Measurements from ENCODE around the gene PEX13.
"Not testable (repeated sequence)": the region's sequence is repeated elsewhere in the genome, so short reads cannot be mapped to it uniquely, and the experiment has no call there.

The PEX13 gene

DNA sequence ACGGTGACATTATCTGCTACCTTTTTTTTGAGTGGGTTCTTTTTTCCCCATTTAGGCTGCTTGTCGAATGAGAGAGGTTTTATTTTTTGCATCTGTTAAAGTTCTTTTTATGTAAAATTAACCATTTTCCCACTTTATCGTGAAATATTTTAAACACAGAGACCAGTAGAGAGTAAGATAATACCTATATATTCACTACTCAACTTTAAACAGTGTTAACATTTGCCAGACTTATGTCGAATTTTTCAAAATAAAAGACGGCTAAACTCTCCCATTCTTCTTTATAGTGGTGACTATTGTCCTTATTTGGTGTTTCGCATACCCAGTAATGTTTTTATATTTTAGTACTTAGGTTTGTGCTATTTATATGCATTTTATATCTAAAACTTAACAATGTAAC, 1.3 kb downstream of the PEX13 start:
- no peak for DNase-seq
- TF ChIP-seq, protein P1, sequence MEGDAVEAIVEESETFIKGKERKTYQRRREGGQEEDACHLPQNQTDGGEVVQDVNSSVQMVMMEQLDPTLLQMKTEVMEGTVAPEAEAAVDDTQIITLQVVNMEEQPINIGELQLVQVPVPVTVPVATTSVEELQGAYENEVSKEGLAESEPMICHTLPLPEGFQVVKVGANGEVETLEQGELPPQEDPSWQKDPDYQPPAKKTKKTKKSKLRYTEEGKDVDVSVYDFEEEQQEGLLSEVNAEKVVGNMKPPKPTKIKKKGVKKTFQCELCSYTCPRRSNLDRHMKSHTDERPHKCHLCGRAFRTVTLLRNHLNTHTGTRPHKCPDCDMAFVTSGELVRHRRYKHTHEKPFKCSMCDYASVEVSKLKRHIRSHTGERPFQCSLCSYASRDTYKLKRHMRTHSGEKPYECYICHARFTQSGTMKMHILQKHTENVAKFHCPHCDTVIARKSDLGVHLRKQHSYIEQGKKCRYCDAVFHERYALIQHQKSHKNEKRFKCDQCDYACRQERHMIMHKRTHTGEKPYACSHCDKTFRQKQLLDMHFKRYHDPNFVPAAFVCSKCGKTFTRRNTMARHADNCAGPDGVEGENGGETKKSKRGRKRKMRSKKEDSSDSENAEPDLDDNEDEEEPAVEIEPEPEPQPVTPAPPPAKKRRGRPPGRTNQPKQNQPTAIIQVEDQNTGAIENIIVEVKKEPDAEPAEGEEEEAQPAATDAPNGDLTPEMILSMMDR (IDR thresholded peaks at IDR 0.05; ENCODE audit: low read depth, low read length) = no peak
- Histone ChIP-seq H3K9me3 (ENCODE audit: severe bottlenecking) (no peaks in the 10 kb centered on the region), H3K27ac (peak overlapping the region; percentile 93), H3K36me3 (peaks cover 33% of the 10 kb centered on the region), H3K27me3 (ENCODE audit: insufficient read depth, low read depth, severe bottlenecking) (no peaks in the 10 kb centered on the region), H3K4me3 (ENCODE audit: low read depth, low read length) (peak overlapping the region; percentile 96)

DNA sequence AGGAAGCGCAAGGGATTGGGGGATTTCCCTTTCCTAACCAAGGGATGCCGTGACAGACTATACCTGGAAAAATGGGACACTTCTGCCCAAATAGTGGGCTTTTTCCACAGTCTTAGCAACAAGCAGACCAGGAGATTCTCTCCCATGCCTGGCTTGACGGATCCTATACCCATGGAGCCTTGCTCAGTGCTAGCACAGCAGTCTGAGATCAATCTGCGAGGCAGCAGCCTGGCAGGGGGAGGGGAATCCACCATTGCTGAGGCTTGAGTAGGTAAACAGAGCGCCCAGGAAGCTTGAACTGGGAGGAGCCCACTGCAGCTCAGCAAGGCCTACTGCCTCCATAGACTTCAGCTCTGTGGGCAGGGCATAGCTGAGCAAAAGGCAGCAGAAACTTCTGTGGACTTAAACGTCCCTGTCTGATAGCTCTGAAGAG, 3.7 kb downstream of the PEX13 start:
- Histone ChIP-seq H3K4me3 (ENCODE audit: low read depth, low read length) (no peak overlapping the region), H3K9me3 (ENCODE audit: severe bottlenecking) (no peaks in the 10 kb centered on the region), H3K36me3 (peaks cover 48% of the 10 kb centered on the region), H3K27ac (no peak overlapping the region), H3K27me3 (ENCODE audit: insufficient read depth, low read depth, severe bottlenecking) (no peaks in the 10 kb centered on the region)
- no peak for DNase-seq
- TF ChIP-seq, protein P1 (IDR thresholded peaks at IDR 0.05; ENCODE audit: low read depth, low read length) = no peak

DNA sequence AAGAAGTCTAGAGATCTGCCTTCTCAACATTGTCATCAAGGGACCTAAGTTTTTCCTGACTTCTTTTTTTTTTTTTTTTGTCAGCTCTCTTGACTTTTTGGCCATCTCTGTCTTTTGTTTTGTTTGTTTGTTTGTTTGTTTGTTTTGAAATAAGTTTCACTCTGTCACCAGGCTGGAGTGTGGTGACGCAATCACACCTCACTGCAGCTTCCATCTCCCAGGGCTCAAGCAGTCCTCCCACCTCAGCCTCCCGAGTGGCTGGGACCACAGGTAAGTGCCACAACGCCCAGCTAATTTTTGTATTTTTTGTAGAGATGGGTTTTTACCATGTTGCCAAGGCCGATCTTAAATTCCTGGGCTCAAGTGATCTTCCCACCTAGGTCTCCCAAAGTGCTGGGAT, 6.2 kb downstream of the PEX13 start:
- TF ChIP-seq, protein P1 (IDR thresholded peaks at IDR 0.05; ENCODE audit: low read depth, low read length) = no peak
- no peak overlapping the region for H3K4me3 ChIP-seq (ENCODE audit: low read depth, low read length)
- no peaks in the 10 kb centered on the region for H3K27me3 ChIP-seq (ENCODE audit: insufficient read depth, low read depth, severe bottlenecking)
- no peak for DNase-seq
- H3K36me3 ChIP-seq = peaks cover 44% of the 10 kb centered on the region
- H3K27ac ChIP-seq = no peak overlapping the region
- no peaks in the 10 kb centered on the region for H3K9me3 ChIP-seq (ENCODE audit: severe bottlenecking)

DNA sequence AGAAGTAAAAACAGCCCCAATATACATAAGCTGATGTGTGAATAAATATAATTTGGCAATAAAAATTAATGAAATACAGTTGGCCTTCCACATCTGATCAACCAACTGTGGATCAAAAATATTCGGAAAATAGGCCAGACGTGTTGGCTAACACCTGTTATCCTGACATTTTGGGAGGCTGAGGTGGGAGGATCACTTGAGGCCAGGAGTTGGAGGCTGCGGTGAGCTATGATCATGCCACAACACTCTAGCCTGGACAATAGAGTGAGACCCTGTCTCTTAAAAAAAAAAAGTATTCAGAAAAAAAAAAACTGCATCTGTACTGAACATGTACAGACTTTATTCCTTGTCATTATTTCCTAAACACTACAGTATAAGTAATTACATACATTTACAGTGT, 12.0 kb downstream of the PEX13 start:
- TF ChIP-seq, protein P1 (IDR thresholded peaks at IDR 0.05; ENCODE audit: low read depth, low read length) = no peak
- Histone ChIP-seq H3K27me3 (ENCODE audit: insufficient read depth, low read depth, severe bottlenecking) (no peaks in the 10 kb centered on the region), H3K27ac (no peak overlapping the region), H3K4me3 (ENCODE audit: low read depth, low read length) (no peak overlapping the region), H3K9me3 (ENCODE audit: severe bottlenecking) (peaks cover 6% of the 10 kb centered on the region), H3K36me3 (peaks cover 47% of the 10 kb centered on the region)
- DNase-seq = no peak

DNA sequence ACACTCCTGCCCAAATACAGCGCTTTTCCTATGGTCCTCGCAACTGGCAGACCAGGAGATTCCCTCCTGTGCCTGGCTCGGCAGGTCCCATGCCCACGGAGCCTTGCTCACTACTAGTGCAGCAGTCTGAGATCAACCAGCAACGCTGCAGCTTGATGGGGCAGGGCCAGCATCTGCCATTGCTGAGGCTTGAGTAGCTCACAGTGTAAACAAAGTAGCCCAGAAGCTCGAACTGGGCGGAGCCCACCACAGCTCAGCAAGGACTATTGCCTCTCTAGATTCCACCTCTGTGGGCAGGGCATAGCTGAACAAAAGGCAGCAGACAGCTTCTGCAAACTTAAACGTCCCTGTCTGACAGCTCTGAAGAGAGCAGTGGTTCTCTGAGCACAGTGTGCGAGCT, 17.1 kb downstream of the PEX13 start:
- not testable (repeated sequence) for H3K27ac ChIP-seq; H3K4me3 ChIP-seq (ENCODE audit: low read depth, low read length); H3K27me3 ChIP-seq (ENCODE audit: insufficient read depth, low read depth, severe bottlenecking); DNase-seq
- Histone ChIP-seq H3K9me3 (ENCODE audit: severe bottlenecking) (peaks cover 19% of the 10 kb centered on the region), H3K36me3 (peaks cover 50% of the 10 kb centered on the region)

DNA sequence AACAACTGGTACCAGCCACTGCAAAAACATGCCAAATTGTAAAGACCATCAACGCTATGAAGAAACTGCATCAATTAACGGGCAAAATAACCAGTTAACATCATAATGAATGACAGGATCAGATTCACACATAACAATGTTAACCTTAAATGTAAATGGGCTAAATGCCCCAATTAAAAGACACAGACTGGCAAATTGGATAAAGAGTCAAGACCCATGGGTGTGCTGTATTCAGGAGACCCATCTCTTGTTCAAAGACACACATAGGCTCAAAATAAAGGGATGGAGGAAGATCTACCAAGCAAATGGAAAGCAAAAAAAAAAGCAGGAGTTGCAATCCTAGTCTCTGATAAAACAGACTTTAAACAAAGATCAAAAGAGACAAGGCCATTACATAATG, 19.1 kb downstream of the PEX13 start:
- H3K36me3 ChIP-seq = peaks cover 41% of the 10 kb centered on the region
- H3K27ac ChIP-seq; DNase-seq; H3K4me3 ChIP-seq (ENCODE audit: low read depth, low read length); H3K27me3 ChIP-seq (ENCODE audit: insufficient read depth, low read depth, severe bottlenecking): not testable (repeated sequence)
- H3K9me3 ChIP-seq (ENCODE audit: severe bottlenecking) = peaks cover 25% of the 10 kb centered on the region

DNA sequence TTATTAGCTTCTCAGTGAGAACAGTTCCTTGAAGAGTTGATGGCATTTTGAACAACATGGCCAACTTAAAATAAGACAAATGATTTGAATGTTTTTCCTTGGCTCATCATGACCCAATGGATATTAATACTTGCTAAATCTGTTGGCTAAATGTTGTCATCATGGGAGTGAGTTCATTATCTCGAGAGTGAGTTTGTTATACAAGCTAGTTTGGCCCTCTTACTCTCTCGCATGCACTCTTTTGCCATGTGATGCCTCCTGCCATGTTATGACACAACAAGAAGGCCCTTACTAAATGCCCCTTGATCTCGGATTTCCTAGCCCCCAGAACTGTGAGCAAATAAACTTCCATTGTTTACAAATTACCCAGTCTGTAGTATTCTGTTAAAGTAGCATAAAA, 25.3 kb downstream of the PEX13 start:
- peaks cover 28% of the 10 kb centered on the region for H3K36me3 ChIP-seq
- no peak overlapping the region for H3K27ac ChIP-seq
- TF ChIP-seq, protein P1 (IDR thresholded peaks at IDR 0.05; ENCODE audit: low read depth, low read length) = no peak
- peaks cover 12% of the 10 kb centered on the region for H3K9me3 ChIP-seq (ENCODE audit: severe bottlenecking)
- H3K27me3 ChIP-seq (ENCODE audit: insufficient read depth, low read depth, severe bottlenecking) = no peaks in the 10 kb centered on the region
- DNase-seq = no peak
- no peak overlapping the region for H3K4me3 ChIP-seq (ENCODE audit: low read depth, low read length)
